Endodermal cell (in vitro differentiated cells): ENCODE results near the gene PSAPL1. TPM values are rescaled to one million over a fixed set of nuclear protein-coding genes. Genes with fewer than 3 reads are reported as not detected.

Experiments used
- DNase-seq: peaks from one replicate; pipeline ENCODE4 v3.0.0-alpha.2; 2017
- H3K27ac ChIP-seq: 2 replicates; pipeline ENCODE4 v1.5.1; 2013; ENCODE audit warnings: mild to moderate bottlenecking, low read depth, low read length, moderate library complexity
- H3K27me3 ChIP-seq: 2 replicates; pipeline ENCODE4 v1.6.1; 2013; ENCODE audit warnings: mild to moderate bottlenecking, low read length, moderate library complexity; ENCODE audit not compliant: insufficient read depth, control insufficient read depth, poor library complexity, severe bottlenecking
- H3K36me3 ChIP-seq: 2 replicates; pipeline ENCODE4 v1.7.0; 2013; ENCODE audit warnings: mild to moderate bottlenecking, low read length, moderate library complexity; ENCODE audit not compliant: control insufficient read depth, insufficient read depth
- H3K4me1 ChIP-seq: one replicate; pipeline ENCODE4 v1.7.0; 2013; ENCODE audit warnings: low read length; ENCODE audit not compliant: control insufficient read depth, insufficient read depth
- H3K4me3 ChIP-seq: 2 replicates; pipeline ENCODE4 v1.5.1; 2013; ENCODE audit warnings: mild to moderate bottlenecking, low read length, moderate library complexity
- H3K9ac ChIP-seq: 2 replicates; pipeline ENCODE4 v1.6.1; 2013; ENCODE audit warnings: mild to moderate bottlenecking, low read length, moderate library complexity; ENCODE audit not compliant: poor library complexity, severe bottlenecking; ENCODE audit errors: extremely low read depth
- H3K9me3 ChIP-seq: 2 replicates; pipeline ENCODE4 v1.6.1; 2013; ENCODE audit warnings: mild to moderate bottlenecking, low read length, moderate library complexity; ENCODE audit not compliant: control insufficient read depth
- H3K27ac Mint-ChIP-seq: 2 replicates; pipeline ENCODE4 v1.8.0; 2020; ENCODE audit warnings: mixed read lengths
- H3K27me3 Mint-ChIP-seq: 2 replicates; pipeline ENCODE4 v1.8.0; 2021; ENCODE audit warnings: mild to moderate bottlenecking, mixed read lengths; ENCODE audit not compliant: insufficient read depth
- H3K36me3 Mint-ChIP-seq: 2 replicates; pipeline ENCODE4 v1.8.0; 2020; ENCODE audit warnings: low read depth, mixed read lengths
- H3K4me1 Mint-ChIP-seq: 2 replicates; pipeline ENCODE4 v1.8.0; 2020; ENCODE audit warnings: mixed read lengths
- H3K4me3 Mint-ChIP-seq: 2 replicates; pipeline ENCODE4 v1.8.0; 2020; ENCODE audit warnings: mild to moderate bottlenecking, moderate library complexity, mixed read lengths
- H3K9me3 Mint-ChIP-seq: 2 replicates; pipeline ENCODE4 v1.8.0; 2020; ENCODE audit warnings: mild to moderate bottlenecking, mixed read lengths
- CTCF ChIP-seq: fragments of 200-600 bp; sonication (generic); conservative IDR thresholded peaks from 2 replicates; pipeline ENCODE4 v1.5.0; 2021; ENCODE audit warnings: antibody characterized with exemption, mild to moderate bottlenecking
- WGBS, 2 experiments: methylation state at CpG; one replicate each; pipeline versions ENCODE4 v1.1.5 to v1.1.7; 2013; ENCODE audit warnings: missing lambda C conversion rate in 2 of 2, mixed read lengths in 1 of 2; ENCODE audit not compliant: insufficient coverage in 1 of 2, insufficient read length in 1 of 2; 5-methylcytosine and 5-hydroxymethylcytosine counted together
- total RNA-seq, 2 donors: library from RNA; stranded (reverse); fragmentation: NEBNext Ultra II Directional in 1 of 2; extraction: Animal tissue kit (Norgen Biotek cat#: 25700) in 1 of 2; gene quantifications; 2 replicates in 1 of 2; 3 replicates in 1 of 2; pipeline ENCODE4 v1.2.1, GENCODE V29; 2021

The PSAPL1 gene
- total RNA-seq, 2 donors from 2014 or later: 0.13 to 0.24 TPM

- Histone ChIP-seq H3K4me1 (peaks cover 3% of the 10 kb centered on the region), H3K9me3 (no peaks in the 10 kb centered on the region), H3K27me3 (no peaks in the 10 kb centered on the region), H3K27ac (no peak overlapping the region), H3K36me3 (no peaks in the 10 kb centered on the region), H3K4me3 (no peak overlapping the region), H3K9ac (no peak overlapping the region)
- Mint-ChIP-seq H3K9me3 (peaks cover 6% of the 10 kb centered on the region), H3K27me3 (peaks cover 6% of the 10 kb centered on the region), H3K36me3 (no peaks in the 10 kb centered on the region), H3K4me3 (no peak overlapping the region), H3K4me1 (no peaks in the 10 kb centered on the region), H3K27ac (no peak overlapping the region)
- 92 to 100% methylated on average over 1 to 3 of the region's 3 CpGs for WGBS, 2 experiments
- no peak for TF ChIP-seq CTCF
- no peak for DNase-seq
Measured at GRCh38 chr4:7444314-7444713, 9.6 kb upstream of the PSAPL1 start.

- no peaks in the 10 kb centered on the region for H3K36me3 ChIP-seq
- H3K4me3 Mint-ChIP-seq: no peak overlapping the region
- H3K27me3 ChIP-seq: no peaks in the 10 kb centered on the region
- peaks cover 13% of the 10 kb centered on the region for H3K9me3 Mint-ChIP-seq
- no peaks in the 10 kb centered on the region for H3K36me3 Mint-ChIP-seq
- no peak for TF ChIP-seq CTCF
- H3K9ac ChIP-seq: no peak overlapping the region
- DNase-seq: no peak
- 85 to 94% methylated on average over 7 to 15 of the region's 15 CpGs for WGBS, 2 experiments
- no peak overlapping the region for H3K27ac Mint-ChIP-seq
- peaks cover 3% of the 10 kb centered on the region for H3K4me1 ChIP-seq
- no peaks in the 10 kb centered on the region for H3K4me1 Mint-ChIP-seq
- H3K4me3 ChIP-seq: no peak overlapping the region
- no peaks in the 10 kb centered on the region for H3K9me3 ChIP-seq
- peaks cover 11% of the 10 kb centered on the region for H3K27me3 Mint-ChIP-seq
- H3K27ac ChIP-seq: no peak overlapping the region
Measured at GRCh38 chr4:7442574-7443162, 7.9 kb upstream of the PSAPL1 start.

- TF ChIP-seq CTCF: no peak
- Histone ChIP-seq H3K4me3 (no peak overlapping the region), H3K27ac (no peak overlapping the region), H3K36me3 (no peaks in the 10 kb centered on the region), H3K9me3 (no peaks in the 10 kb centered on the region), H3K9ac (no peak overlapping the region), H3K27me3 (no peaks in the 10 kb centered on the region), H3K4me1 (peaks cover 3% of the 10 kb centered on the region)
- Mint-ChIP-seq H3K36me3 (no peaks in the 10 kb centered on the region), H3K27ac (no peak overlapping the region), H3K4me3 (no peak overlapping the region), H3K27me3 (peaks cover 11% of the 10 kb centered on the region), H3K4me1 (no peaks in the 10 kb centered on the region), H3K9me3 (peaks cover 13% of the 10 kb centered on the region)
- WGBS, 2 experiments: 86 to 90% methylated on average over 3 to 7 of the region's 7 CpGs
- DNase-seq: no peak
Measured at GRCh38 chr4:7441201-7441600, 6.5 kb upstream of the PSAPL1 start.
